Measurements from ENCODE around the gene UGP2. TPM values are rescaled to one million over a fixed set of nuclear protein-coding genes. Genes with fewer than 3 reads are reported as not detected.
A peak's percentile ranks its signal among the peaks of the same experiment; 100 is the strongest.

UGP2 gene
- polyA plus RNA-seq, 4 donors: 73.8 to 156 (median 112) TPM

GRCh38 chr2:63850204-63850571, 8.5 kb downstream of the UGP2 start:
- peaks cover 6 to 7% (median 6%) of the 10 kb centered on the region in 3 donors for H3K4me1 ChIP-seq (ENCODE audit: control insufficient read depth in 3 of 3, insufficient read depth in 2 of 3, low read depth in 1 of 3, low read length in 2 of 3)
- 78 to 82% (median 80%) methylated on average over 1 of the region's 1 CpG for WGBS, 3 donors
- FAIRE-seq (no peak), DNase-seq (no peak)
- H3K27ac ChIP-seq (ENCODE audit: low read depth in 1 of 3, low read length in 2 of 3): peak overlapping the region in 1 of 3 donors; percentile 31
- H3K4me3 ChIP-seq (ENCODE audit: low read depth in 1 of 3, low read length in 3 of 3): no peak overlapping the region
- H3K36me3 ChIP-seq (ENCODE audit: control insufficient read depth in 3 of 3, insufficient read depth in 2 of 3, low read depth in 1 of 3, low read length in 3 of 3): no peaks in the 10 kb centered on the region
- H3K9me3 ChIP-seq (ENCODE audit: control insufficient read depth in 2 of 2, insufficient read depth in 1 of 2, low read depth in 1 of 2, low read length in 1 of 2): no peaks in the 10 kb centered on the region
- H3K27me3 ChIP-seq (ENCODE audit: control insufficient read depth in 3 of 3, insufficient read depth in 3 of 3, low read length in 3 of 3): no peaks in the 10 kb centered on the region

GRCh38 chr2:63850649-63851048, 9.0 kb downstream of the UGP2 start:
- peak; percentile 60 to 72 for DNase-seq
- peaks cover 6 to 7% (median 6%) of the 10 kb centered on the region in 3 donors for H3K4me1 ChIP-seq (ENCODE audit: control insufficient read depth in 3 of 3, insufficient read depth in 2 of 3, low read depth in 1 of 3, low read length in 2 of 3)
- H3K9me3 ChIP-seq (ENCODE audit: control insufficient read depth in 2 of 2, insufficient read depth in 1 of 2, low read depth in 1 of 2, low read length in 1 of 2): no peaks in the 10 kb centered on the region
- no peaks in the 10 kb centered on the region for H3K27me3 ChIP-seq (ENCODE audit: control insufficient read depth in 3 of 3, insufficient read depth in 3 of 3, low read length in 3 of 3)
- H3K27ac ChIP-seq (ENCODE audit: low read depth in 1 of 3, low read length in 2 of 3): peak overlapping the region in 1 of 3 donors; percentile 31
- FAIRE-seq: no peak
- no peak overlapping the region for H3K4me3 ChIP-seq (ENCODE audit: low read depth in 1 of 3, low read length in 3 of 3)
- H3K36me3 ChIP-seq (ENCODE audit: control insufficient read depth in 3 of 3, insufficient read depth in 2 of 3, low read depth in 1 of 3, low read length in 3 of 3): peaks cover 0 to 3% (median 0%) of the 10 kb centered on the region in 3 donors

GRCh38 chr2:63851691-63852311, 10.1 kb downstream of the UGP2 start:
- no peak overlapping the region for H3K27ac ChIP-seq (ENCODE audit: low read depth in 1 of 3, low read length in 2 of 3)
- peaks cover 0 to 5% (median 0%) of the 10 kb centered on the region in 3 donors for H3K36me3 ChIP-seq (ENCODE audit: control insufficient read depth in 3 of 3, insufficient read depth in 2 of 3, low read depth in 1 of 3, low read length in 3 of 3)
- DNase-seq (no peak), FAIRE-seq (no peak)
- 84 to 100% (median 87%) methylated on average over 1 of the region's 1 CpG for WGBS, 3 donors
- H3K4me3 ChIP-seq (ENCODE audit: low read depth in 1 of 3, low read length in 3 of 3): no peak overlapping the region
- peaks cover 3 to 6% (median 6%) of the 10 kb centered on the region in 3 donors for H3K4me1 ChIP-seq (ENCODE audit: control insufficient read depth in 3 of 3, insufficient read depth in 2 of 3, low read depth in 1 of 3, low read length in 2 of 3)
- H3K9me3 ChIP-seq (ENCODE audit: control insufficient read depth in 2 of 2, insufficient read depth in 1 of 2, low read depth in 1 of 2, low read length in 1 of 2): no peaks in the 10 kb centered on the region
- H3K27me3 ChIP-seq (ENCODE audit: control insufficient read depth in 3 of 3, insufficient read depth in 3 of 3, low read length in 3 of 3): no peaks in the 10 kb centered on the region

GRCh38 chr2:63853527-63854310, 12.0 kb downstream of the UGP2 start:
- FAIRE-seq: no peak
- H3K36me3 ChIP-seq (ENCODE audit: control insufficient read depth in 3 of 3, insufficient read depth in 2 of 3, low read depth in 1 of 3, low read length in 3 of 3): peaks cover 3 to 13% (median 5%) of the 10 kb centered on the region in 3 donors
- no peak for DNase-seq
- 62 to 85% (median 83%) methylated on average over 4 of the region's 4 CpGs for WGBS, 3 donors
- peaks cover 3 to 6% (median 6%) of the 10 kb centered on the region in 3 donors for H3K4me1 ChIP-seq (ENCODE audit: control insufficient read depth in 3 of 3, insufficient read depth in 2 of 3, low read depth in 1 of 3, low read length in 2 of 3)
- H3K4me3 ChIP-seq (ENCODE audit: low read depth in 1 of 3, low read length in 3 of 3): no peak overlapping the region
- H3K27me3 ChIP-seq (ENCODE audit: control insufficient read depth in 3 of 3, insufficient read depth in 3 of 3, low read length in 3 of 3): no peaks in the 10 kb centered on the region
- H3K27ac ChIP-seq (ENCODE audit: low read depth in 1 of 3, low read length in 2 of 3): peak overlapping the region in 2 of 3 donors; percentile 26 to 37
- H3K9me3 ChIP-seq (ENCODE audit: control insufficient read depth in 2 of 2, insufficient read depth in 1 of 2, low read depth in 1 of 2, low read length in 1 of 2): no peaks in the 10 kb centered on the region

GRCh38 chr2:63855418-63856302, 14.0 kb downstream of the UGP2 start:
- no peaks in the 10 kb centered on the region for H3K27me3 ChIP-seq (ENCODE audit: control insufficient read depth in 3 of 3, insufficient read depth in 3 of 3, low read length in 3 of 3)
- FAIRE-seq (no peak), DNase-seq (no peak)
- peak overlapping the region in 1 of 3 donors; percentile 73 for H3K27ac ChIP-seq (ENCODE audit: low read depth in 1 of 3, low read length in 2 of 3)
- no peaks in the 10 kb centered on the region for H3K9me3 ChIP-seq (ENCODE audit: control insufficient read depth in 2 of 2, insufficient read depth in 1 of 2, low read depth in 1 of 2, low read length in 1 of 2)
- 90 to 94% (median 93%) methylated on average over 14 of the region's 14 CpGs for WGBS, 3 donors
- peaks cover 5 to 19% (median 8%) of the 10 kb centered on the region in 3 donors for H3K36me3 ChIP-seq (ENCODE audit: control insufficient read depth in 3 of 3, insufficient read depth in 2 of 3, low read depth in 1 of 3, low read length in 3 of 3)
- H3K4me3 ChIP-seq (ENCODE audit: low read depth in 1 of 3, low read length in 3 of 3): no peak overlapping the region
- peaks cover 0 to 2% (median 0%) of the 10 kb centered on the region in 3 donors for H3K4me1 ChIP-seq (ENCODE audit: control insufficient read depth in 3 of 3, insufficient read depth in 2 of 3, low read depth in 1 of 3, low read length in 2 of 3)

- FAIRE-seq (no peak), DNase-seq (peak in 1 of 2 donors; percentile 66)
- WGBS, 3 donors: 72 to 83% (median 74%) methylated on average over 5 of the region's 5 CpGs
- H3K9me3 ChIP-seq (ENCODE audit: control insufficient read depth in 2 of 2, insufficient read depth in 1 of 2, low read depth in 1 of 2, low read length in 1 of 2): no peaks in the 10 kb centered on the region
- no peaks in the 10 kb centered on the region for H3K27me3 ChIP-seq (ENCODE audit: control insufficient read depth in 3 of 3, insufficient read depth in 3 of 3, low read length in 3 of 3)
- H3K27ac ChIP-seq (ENCODE audit: low read depth in 1 of 3, low read length in 2 of 3): peak overlapping the region in 1 of 3 donors; percentile 73
- peaks cover 5 to 19% (median 8%) of the 10 kb centered on the region in 3 donors for H3K36me3 ChIP-seq (ENCODE audit: control insufficient read depth in 3 of 3, insufficient read depth in 2 of 3, low read depth in 1 of 3, low read length in 3 of 3)
- no peak overlapping the region for H3K4me3 ChIP-seq (ENCODE audit: low read depth in 1 of 3, low read length in 3 of 3)
- peaks cover 0 to 2% (median 0%) of the 10 kb centered on the region in 3 donors for H3K4me1 ChIP-seq (ENCODE audit: control insufficient read depth in 3 of 3, insufficient read depth in 2 of 3, low read depth in 1 of 3, low read length in 2 of 3)
Observed at GRCh38 chr2:63856303-63856603, 14.6 kb downstream of the UGP2 start.

- Histone ChIP-seq H3K4me3 (ENCODE audit: low read depth in 1 of 3, low read length in 3 of 3) (no peak overlapping the region), H3K27me3 (ENCODE audit: control insufficient read depth in 3 of 3, insufficient read depth in 3 of 3, low read length in 3 of 3) (no peaks in the 10 kb centered on the region), H3K4me1 (ENCODE audit: control insufficient read depth in 3 of 3, insufficient read depth in 2 of 3, low read depth in 1 of 3, low read length in 2 of 3) (peaks cover 0 to 5% (median 0%) of the 10 kb centered on the region in 3 donors), H3K9me3 (ENCODE audit: control insufficient read depth in 2 of 2, insufficient read depth in 1 of 2, low read depth in 1 of 2, low read length in 1 of 2) (no peaks in the 10 kb centered on the region), H3K27ac (ENCODE audit: low read depth in 1 of 3, low read length in 2 of 3) (no peak overlapping the region), H3K36me3 (ENCODE audit: control insufficient read depth in 3 of 3, insufficient read depth in 2 of 3, low read depth in 1 of 3, low read length in 3 of 3) (peaks cover 5 to 19% (median 8%) of the 10 kb centered on the region in 3 donors)
- DNase-seq: no peak
- no peak for FAIRE-seq
- WGBS, 3 donors: 94 to 96% (median 96%) methylated on average over 2 of the region's 2 CpGs
Observed at GRCh38 chr2:63858291-63858690, 16.6 kb downstream of the UGP2 start.

- H3K4me3 ChIP-seq (ENCODE audit: low read depth in 1 of 3, low read length in 3 of 3): no peak overlapping the region
- FAIRE-seq (no peak), DNase-seq (peak; percentile 68 to 70)
- no peaks in the 10 kb centered on the region for H3K27me3 ChIP-seq (ENCODE audit: control insufficient read depth in 3 of 3, insufficient read depth in 3 of 3, low read length in 3 of 3)
- H3K9me3 ChIP-seq (ENCODE audit: control insufficient read depth in 2 of 2, insufficient read depth in 1 of 2, low read depth in 1 of 2, low read length in 1 of 2): no peaks in the 10 kb centered on the region
- peak overlapping the region in 1 of 3 donors; percentile 13 for H3K27ac ChIP-seq (ENCODE audit: low read depth in 1 of 3, low read length in 2 of 3)
- WGBS, 3 donors: 40 to 58% (median 45%) methylated on average over 6 of the region's 6 CpGs
- peaks cover 5 to 17% (median 8%) of the 10 kb centered on the region in 3 donors for H3K36me3 ChIP-seq (ENCODE audit: control insufficient read depth in 3 of 3, insufficient read depth in 2 of 3, low read depth in 1 of 3, low read length in 3 of 3)
- H3K4me1 ChIP-seq (ENCODE audit: control insufficient read depth in 3 of 3, insufficient read depth in 2 of 3, low read depth in 1 of 3, low read length in 2 of 3): peaks cover 0 to 5% (median 0%) of the 10 kb centered on the region in 3 donors
Observed at GRCh38 chr2:63861220-63861822, 19.6 kb downstream of the UGP2 start.
